ENCODE measurements around the gene LGALS13. TPM values are rescaled to one million over a fixed set of nuclear protein-coding genes. Genes with fewer than 3 reads are reported as not detected.
A peak's percentile ranks its signal among the peaks of the same experiment; 100 is the strongest.

Gene LGALS13, protein sequence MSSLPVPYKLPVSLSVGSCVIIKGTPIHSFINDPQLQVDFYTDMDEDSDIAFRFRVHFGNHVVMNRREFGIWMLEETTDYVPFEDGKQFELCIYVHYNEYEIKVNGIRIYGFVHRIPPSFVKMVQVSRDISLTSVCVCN
- under 1 TPM in 1 of 12 donors, not detected in 11; 0.33 TPM for polyA plus RNA-seq (ENCODE audit: insufficient read length in 12 of 12)
- long read RNA-seq, donor 1: 0 reads
- long read RNA-seq, donor 2: 0 reads
- long read RNA-seq, donor 3: 0 reads
- long read RNA-seq, donor 4: 0 reads
- long read RNA-seq, donor 5: 0 reads
- long read RNA-seq, donor 6: 0 reads
- long read RNA-seq, donor 7: 0 reads
- long read RNA-seq, donor 8: 0 reads
- long read RNA-seq, donor 9: 0 reads
- long read RNA-seq, donor 10: 0 reads
- long read RNA-seq, donor 11: 0 reads

DNA sequence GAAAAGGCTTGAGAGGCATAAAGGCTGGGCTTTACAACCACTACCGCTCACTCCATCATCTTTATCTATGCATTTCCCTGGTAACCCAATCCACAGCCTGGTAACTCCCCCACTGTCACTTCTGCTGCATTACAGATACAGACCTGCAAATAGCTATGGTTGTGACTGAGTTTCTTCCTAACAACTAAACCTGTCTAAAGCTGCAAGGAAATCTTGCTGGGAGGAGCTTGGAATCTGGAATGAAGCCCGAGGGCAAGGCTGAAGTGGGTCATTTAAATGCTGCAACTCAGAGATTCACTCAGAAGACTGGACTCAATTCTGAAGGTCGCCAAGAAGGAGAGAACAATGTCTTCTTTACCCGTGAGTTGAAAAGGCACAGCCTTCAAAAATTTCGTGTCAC, at the start of gene LGALS13:
Gene LGALS13 (plus strand): TSS at position 301 of the 400 bp plus-strand sequence. CDS start 45 bp downstream, at position 346.
- DNase-seq: no peak

DNA sequence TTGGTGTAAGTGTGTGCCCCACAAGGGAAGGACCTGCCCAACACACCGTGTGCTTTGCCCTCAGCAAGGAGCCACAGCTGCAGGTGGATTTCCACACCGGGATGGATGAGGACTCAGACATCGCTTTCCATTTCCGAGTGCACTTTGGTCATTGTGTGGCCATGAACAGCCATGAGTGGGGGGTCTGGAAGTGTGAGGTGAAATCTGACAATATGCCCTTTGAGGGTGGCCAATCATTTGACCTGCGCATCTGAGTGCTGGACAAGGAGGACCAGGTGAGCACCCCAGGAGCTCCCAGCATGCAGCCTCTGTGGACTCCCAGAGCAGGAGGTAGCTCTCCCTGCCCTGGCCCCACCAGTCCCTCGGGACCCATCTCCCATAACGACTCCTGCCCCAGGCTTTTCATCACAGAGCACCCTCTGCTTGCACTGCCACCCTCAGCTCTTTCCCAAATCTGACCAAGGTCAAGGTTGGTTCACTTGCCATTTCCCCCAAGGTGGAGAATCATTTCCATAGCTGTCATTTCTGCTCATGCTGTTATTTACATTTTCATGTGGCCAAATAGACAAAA, 49.2 kb upstream of the LGALS13 start:
- no peak for DNase-seq

DNA sequence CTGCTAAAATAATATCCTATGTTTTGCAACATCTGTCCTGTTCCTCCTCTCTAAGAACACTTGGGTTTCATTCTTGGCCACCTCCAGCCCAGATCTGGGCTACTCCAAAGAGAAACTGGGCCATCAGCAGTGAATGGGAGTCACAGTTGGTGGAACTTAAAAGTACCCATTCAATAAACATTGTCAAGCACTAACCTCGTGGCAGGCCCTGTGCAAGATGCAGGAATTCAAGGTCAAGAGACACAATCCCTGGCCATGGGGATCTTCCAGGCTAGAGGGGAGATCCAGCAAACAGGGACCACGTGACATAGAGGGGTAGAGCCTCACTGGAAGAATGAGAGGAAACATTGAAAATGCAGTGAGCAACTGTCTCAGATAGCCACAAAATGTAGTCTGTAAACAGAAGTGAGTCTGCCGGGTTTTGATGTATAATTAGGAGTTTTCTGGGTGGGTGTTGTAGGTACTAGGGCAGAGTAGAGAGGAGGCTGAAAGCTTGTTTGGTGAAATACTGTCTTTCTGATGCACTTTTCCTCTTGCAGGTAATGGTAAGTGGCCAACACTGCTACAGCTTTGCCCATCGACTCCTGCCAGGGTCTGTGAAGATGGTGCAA, 47.5 kb upstream of the LGALS13 start:
- no peak for DNase-seq

DNA sequence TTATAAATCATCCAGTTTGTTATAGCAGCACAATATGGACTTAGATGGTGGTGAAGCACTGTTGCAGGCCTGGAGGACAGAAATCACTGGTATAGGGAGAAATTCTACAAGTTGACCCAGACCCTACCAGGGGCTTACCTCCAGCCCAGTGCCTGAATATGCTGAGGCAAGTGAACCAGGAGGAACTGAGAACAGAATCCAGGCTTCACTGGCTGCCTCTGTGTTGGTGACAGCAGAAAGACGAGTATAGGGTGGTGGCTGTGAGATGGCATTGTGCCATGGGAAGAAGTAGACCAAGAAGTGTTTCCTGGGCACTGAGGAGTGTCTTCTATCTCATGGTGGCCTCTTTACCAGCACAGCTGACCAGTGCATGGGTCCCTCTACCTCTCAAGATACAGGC, 46.4 kb upstream of the LGALS13 start:
- DNase-seq: no peak

DNA sequence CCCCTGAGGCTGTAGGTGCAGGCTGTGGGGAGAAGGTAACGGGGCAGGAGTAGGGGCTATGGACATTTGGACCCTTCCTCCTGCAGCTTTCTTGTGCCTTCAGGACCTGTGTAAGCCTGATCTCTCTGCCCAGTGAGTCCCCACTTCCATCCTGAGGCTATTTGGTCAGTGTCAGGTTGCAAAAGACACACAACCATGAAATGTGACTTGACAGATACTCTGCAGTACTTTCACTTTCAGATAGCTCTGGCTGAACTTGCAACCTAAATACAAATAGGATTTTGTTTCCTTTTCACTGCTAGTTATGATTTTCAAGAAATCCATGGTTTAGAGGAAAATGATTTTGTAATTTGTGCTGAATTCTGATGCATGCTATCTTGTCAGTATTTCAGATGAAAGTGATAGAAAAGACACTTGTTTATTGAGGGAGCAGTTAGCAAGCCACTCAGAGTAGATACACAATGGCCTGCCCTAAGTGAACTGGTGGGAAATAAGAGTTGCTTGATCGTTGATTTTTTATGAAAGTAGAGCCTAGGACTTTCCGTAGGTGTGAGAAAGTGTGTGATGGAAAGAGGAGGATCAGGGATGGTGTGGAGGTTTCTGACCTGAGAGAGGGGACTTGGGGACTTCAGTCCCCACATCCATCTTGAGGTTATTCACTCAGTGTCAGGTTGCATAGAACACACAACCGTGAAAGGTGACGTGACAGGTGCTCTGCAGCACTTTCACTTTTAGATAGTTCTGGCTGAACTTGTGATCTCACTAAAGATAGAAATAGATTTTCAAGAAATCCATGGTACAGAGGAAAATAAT, 44.3 kb upstream of the LGALS13 start:
- DNase-seq: no peak

DNA sequence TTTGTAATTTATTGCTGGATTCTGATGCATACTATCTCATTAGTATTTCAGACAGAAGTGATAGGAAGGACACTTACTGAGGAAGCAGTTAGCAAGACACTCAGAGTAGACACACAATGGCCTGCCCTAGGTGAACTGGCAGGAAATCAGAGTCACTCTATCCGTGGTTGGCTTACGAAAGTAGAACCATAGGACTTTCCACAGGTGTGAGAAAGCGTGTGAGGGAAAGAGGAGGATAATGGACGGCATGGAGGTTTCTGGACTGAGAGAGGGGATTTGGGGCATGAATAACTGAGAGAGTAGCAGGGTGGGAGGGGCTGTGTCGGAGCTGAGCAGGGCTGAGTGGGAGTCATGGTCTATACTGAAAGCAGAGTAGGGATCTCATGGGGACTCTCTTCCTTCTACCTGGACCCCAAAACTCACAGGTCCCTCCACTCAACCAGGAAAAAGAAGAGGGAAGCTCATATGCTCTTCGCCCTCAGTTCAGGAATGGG, 43.7 kb upstream of the LGALS13 start:
- no peak for DNase-seq

DNA sequence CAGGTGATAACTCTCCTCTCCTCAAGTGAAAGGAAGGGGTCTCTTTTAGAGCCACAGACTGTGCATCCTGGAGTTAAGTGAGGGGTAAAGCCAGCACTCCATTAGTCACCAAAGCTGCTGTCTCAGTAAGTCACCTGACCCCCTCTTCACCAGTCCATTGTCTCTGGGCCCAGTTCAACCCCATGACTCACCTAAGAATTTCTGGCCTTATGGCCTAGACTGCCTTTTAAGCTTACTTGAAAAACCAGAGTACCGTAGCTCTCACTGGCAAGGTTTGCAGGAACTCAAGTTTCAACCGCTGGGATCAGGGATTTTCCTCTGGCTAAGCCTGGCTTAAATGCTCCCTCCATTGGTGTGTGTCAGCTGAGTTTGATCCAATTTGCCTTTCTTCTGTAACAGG, 38.9 kb upstream of the LGALS13 start:
- no peak for DNase-seq

DNA sequence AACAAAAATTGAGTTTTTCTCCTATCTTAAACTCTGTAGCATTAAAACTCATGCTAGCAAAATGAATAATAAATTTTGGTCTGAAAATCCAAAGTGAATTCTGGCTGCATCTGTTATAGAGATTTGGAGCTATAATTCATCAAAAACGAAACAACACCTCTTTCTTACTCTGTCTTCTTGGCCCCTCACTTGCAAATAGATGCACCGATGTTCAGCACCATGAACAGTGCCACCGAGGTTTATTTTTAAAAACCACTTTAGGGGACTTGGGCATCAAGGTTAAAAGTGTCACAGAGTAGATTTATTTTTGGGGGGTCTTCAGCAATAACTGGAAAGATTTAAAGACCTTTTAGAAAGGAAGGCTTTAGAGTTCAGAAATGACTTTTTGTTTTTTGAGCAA, 36.3 kb upstream of the LGALS13 start:
- DNase-seq: no peak

DNA sequence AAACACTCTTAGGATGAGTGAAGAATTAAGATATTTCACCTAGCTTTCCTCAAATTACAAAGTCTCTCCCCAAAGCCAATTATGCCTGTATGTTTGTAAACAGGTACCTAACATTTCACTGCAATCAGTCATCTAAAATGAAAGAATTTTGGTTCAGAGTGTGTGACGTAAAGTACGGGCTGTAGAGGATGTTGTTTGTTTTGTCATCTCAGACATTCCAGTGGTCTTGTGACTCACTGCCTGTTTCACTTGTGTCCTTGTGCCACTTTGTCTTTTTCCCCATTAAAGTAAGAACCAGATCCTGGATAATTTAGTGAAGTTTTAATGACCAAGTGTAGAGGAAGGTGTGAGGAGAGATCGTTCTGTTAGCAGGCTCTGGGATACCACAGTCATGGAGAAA, 33.7 kb upstream of the LGALS13 start:
- DNase-seq: no peak

DNA sequence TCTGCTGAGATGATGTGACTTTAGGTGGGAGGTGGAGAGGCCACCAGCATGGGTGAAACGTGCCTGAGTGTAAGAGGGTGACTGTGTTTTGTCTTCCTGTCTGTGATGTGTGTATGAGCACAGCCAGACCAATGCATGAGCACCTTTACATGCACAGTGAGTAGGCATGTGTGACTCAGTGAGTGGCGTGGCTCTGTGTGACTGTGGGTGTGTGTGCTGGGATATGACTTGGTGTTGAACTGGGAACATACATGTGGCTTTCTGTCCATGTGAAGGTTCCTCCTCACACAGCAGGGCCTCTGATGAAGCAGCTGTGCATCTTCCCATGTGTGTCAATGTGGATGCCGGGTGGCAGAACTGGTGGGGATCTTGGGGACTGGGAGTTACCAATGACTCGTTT, 19.9 kb upstream of the LGALS13 start:
- DNase-seq: no peak

DNA sequence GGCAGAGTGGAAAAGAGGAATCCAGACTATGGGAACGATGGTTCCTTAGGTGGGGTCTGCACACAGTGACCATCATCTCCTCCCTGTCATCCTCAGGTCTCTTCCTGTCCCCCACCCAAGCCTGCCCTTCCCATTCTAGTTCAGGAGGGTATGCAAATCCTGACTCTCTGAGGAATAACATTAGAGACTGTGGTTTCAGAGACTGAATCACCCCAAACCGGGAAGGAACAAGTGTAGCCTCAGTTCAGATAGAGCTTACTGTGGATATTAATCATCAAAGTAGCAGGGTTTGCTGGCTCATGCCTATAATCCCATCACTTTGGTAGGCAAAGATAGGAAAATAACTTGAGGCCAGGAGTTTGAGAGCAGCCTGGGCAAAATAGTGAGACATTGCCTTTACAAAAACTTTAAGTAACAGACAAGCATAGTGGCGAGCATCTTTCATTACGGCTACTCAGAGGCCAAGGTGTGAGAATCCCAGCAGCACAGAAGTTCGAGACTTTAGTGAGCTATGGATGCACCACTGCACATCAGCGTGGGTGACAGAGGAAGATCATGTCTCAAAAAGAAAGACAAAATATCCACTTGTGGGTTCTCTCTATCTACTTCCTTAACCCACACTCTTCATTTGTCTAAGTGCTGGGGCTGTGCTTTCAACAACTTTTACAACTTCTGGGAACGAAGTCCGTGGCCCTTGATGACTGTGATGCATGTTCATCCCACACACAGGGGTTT, 19.3 kb upstream of the LGALS13 start:
- DNase-seq: no peak

DNA sequence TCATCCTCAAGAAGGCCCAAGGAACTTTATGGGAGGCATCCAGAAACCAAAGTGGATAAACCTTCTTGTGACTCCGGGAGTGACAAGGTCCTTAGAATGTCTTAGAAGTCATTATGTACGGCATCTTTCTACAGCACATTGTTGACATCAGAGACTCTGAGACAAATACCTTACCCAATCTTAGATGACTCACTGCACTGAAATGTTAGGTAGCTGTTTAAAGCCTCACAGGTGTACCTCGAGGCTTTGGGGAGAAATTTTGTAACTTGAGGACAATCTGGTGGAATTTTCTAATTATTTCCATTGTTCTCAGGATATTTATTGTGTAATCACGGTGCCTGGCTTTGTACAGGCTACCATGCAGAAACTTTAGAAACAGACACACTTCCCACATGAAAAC, 14.8 kb upstream of the LGALS13 start:
- no peak for DNase-seq

DNA sequence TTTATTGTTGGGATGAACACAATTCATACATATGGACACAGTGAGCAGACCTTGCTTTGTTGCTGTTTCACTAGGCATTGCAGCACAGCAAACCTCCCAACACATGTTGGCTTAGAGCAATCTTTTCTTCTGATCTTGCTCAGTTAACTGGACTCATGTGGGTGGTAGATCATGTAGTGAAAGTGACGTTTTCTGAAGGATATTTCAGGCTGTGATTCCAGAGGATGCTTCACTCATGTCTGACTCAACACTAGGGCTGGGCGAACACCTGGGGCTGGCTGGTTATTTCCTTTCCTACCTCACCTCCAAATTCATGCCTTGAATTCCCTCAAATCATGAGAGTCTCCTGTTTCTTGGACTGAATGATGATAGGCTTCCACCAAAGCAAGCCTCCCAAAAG, 14.3 kb upstream of the LGALS13 start:
- DNase-seq: no peak

DNA sequence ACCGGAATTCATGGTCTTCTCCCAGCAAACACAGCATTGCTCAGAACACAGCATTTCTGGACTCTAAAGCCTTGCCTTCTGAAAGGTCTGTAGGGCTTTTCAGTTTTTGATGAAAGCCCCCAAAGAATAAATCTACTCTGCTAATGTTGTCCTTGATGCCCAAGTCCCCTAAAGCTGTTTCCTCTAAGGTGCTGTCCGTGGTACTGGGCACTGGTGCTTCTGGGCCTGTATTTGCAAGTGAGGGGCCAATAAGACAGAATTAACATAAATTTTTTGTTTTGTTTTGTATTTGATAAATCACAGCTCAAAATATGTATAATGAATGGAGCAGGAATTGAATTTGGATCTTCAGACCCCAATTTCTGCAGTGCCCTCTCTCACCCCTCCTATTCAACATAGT, 12.1 kb upstream of the LGALS13 start:
- DNase-seq: no peak

DNA sequence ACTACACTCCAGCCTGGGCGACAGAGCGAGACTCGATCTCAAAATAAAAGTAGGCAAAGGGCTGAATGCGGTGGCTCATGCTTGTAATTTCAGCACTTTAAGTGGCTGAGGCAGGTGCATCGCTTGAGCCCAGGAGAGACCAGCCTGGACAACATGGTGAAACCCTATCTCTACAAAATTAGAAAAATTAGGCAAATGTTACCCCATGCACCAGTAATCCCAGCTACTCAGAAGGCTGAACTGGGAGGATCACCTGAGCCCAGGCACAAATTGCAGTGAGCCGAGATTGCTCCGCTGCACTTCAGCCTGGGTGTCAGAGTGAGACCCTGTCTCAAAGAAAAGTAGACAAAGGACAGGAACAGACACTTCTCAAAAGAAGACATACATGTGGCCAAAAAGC, 9.9 kb upstream of the LGALS13 start:
- DNase-seq: no peak

DNA sequence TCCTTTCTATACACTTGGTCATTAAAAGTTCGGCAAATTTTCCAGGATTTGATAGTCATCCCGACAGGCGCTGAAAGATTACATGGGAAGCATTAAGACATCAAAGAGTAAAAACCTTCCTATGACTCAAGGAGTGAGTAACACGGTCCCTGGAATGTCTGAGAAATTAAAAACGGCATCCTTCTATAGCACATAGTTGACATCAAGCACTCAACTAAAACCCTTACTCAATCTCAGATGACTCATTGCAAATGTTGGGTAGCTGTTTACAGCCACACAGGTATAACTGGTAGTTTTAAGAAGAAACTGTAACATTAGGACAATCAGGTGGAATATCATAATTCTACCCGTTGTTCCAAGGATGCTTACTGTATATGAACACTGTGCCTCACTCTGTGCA, 6.4 kb upstream of the LGALS13 start:
- DNase-seq: no peak

DNA sequence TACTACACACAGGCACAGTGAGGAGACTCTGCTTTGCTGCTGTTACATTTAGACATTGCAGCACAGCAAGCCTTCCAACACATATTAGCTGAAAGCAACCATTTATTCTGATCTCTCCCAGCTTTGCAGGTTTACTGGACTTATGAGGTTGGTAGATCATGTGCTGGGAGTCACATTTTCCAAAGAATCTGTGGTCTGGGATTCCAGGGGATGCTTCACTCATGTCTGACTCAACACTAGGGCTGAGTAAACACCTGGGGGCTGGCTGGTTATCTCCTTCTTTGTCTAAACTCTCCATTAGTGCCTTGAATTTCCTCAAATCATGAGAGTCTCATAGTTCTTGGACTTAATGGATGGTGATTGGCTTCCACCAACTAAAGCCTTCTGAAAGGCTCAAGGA, 5.4 kb upstream of the LGALS13 start:
- no peak for DNase-seq

DNA sequence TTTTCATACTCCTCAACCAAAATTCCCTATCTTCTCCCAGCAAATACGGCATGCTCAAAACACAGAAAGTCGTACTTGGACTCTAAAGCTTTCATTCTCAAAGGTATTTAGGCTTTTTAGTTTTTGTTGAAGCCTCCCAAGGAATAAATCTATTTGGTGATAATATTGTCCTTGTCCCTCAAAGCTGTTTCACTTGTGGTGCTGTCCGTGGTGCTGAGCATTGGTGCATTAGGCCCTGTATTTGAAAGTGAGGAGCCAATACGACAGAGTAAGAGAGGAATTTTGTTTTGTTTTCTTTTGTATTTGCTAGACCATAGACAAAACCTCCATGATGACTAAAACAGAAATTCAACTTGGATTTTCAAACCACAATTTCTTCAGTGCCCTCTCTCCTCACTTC, 3.2 kb upstream of the LGALS13 start:
- peak; percentile 13 for DNase-seq

DNA sequence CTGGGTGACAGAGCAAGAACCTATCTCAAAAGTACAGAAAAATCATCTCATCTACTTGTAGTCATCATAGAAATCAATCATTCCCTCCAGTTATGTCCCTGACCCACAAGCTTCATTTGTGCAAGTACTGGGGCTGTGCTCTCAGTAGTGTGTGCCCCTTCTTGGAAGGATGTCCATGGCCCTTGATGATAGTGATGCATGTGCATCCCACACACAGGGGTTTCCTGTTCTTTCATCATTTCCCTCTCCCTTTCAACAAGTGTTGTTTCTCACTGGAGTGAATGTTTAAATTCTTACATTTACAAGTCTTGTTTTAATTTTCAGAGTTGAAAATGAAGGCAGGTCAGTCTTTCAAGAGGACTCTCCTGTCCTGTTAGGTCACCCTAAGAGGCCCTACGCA, 1.5 kb downstream of the LGALS13 start:
- DNase-seq: no peak

DNA sequence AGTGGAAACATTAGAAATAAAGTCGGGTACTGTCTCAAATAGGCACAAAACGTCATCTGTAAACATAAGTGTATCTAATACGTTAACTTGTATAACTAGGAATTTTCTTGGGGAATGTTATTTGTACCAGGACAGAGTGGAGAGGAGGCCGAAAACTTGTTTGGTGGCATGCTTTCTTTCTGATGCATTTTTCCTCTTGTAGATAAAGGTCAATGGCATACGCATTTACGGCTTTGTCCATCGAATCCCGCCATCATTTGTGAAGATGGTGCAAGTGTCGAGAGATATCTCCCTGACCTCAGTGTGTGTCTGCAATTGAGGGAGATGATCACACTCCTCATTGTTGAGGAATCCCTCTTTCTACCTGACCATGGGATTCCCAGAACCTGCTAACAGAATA, 4.7 kb downstream of the LGALS13 start:
- DNase-seq: no peak

DNA sequence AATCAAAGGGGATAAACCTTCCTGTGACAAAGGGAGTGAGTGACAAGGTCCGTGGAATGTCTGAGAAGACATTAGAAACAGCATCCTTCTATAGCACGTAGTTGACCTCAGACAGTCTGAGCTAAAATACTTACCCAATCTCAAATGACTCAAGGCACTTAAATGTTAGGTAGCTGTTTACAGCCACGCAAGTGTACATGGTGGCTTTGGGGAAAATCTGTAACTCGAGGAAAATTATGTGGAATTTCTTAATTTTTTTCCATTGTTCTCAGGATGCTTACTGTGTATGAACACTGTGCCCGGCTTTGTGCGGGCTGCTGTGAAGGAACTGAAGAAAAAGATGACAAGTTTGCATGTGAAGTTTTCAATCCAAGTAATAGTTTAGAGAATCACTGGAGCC, 5.2 kb downstream of the LGALS13 start:
- no peak for DNase-seq

DNA sequence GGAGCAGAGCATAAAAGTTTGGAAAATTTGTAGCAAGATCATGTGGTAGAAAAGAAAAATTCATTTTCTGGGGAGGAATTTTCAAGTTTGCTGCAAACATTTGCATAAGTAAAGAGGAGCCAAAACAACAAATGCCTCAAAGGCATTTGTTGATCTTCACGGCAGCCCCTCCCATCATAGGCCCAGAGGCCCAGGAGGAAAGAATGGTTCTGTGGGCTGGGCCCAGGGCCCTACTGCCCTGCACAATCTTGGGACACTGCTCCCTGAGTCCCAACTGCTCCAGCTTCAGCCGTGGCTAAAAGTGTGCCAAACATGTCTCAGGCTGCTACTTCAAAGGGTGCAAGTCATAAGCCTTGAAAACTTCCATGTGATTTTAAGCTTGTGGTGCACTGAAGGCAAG, 11.3 kb downstream of the LGALS13 start:
- DNase-seq: no peak

Data from muscle of arm (tissue), 14 donors.